GM19328 (cell line): ENCODE results near the gene C1D.

Experiments
- ATAC-seq: cut with Tn5 transposase; IDR thresholded peaks from one replicate; pipeline ENCODE4 v1.9.1; 2021; ENCODE audit warnings: mild to moderate bottlenecking, moderate library complexity; ENCODE audit not compliant: unreplicated experiment

C1D gene

DNA sequence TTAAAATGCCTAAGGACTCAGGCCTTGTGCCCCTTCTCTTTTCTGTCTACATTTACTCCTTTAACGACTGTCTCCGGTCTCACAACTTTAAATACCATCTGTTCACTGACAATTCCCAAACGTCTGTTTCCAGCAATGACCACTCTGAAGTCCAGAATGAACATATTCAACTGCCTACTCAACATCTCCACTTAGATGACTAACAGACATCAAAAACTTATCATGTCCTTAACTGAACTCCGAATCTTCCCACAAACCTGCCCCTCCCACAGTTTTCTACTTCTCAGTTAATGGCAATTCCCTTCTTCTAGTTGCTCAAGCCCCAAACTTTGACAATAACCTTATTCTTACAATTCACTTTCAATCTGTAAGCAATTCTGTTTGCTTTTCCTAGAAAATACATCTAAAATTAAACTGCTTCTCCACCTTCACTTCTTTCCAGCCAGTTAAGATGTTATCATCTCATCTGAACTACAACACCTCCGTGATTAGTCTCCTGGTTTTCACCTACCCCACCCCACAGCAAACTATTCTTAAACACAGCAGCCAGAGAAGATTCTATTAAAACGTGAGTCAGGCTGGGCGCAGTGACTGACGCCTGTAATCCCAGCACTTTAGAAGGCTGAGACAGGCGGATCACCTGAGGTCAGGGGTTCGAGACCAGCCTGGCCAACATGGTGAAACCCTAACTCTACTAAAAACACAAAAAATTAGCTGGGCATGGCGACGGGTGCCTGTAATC lies 2.8 kb downstream of the C1D start:
- no peak for ATAC-seq

- no peak for ATAC-seq
Observed at GRCh38 chr2:68057658-68058396, 5.0 kb downstream of the C1D start.

- no peak for ATAC-seq
Observed at GRCh38 chr2:68052717-68053422, 9.9 kb downstream of the C1D start.

DNA sequence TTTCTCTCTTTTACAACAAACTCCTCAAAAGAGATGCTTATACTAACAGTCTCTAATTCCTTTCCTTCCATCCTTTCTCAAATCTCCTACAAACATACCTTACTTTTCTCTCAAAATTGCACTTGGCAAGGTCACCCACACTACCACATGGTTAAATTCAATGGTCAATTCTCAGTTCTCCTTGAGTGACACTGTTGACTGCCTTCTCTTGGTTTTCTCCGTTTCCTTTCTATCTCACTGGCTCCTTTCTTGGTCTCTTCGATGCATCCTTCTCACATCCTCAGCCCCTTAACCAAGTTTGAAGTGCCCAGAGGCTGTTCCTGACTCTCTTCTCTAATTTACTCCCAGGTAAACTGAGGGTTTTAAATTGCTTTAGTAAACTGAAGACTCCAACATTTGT lies 12.5 kb downstream of the C1D start:
- no peak for ATAC-seq

- ATAC-seq: no peak
Observed at GRCh38 chr2:68046642-68047240, 16.1 kb downstream of the C1D start.

DNA sequence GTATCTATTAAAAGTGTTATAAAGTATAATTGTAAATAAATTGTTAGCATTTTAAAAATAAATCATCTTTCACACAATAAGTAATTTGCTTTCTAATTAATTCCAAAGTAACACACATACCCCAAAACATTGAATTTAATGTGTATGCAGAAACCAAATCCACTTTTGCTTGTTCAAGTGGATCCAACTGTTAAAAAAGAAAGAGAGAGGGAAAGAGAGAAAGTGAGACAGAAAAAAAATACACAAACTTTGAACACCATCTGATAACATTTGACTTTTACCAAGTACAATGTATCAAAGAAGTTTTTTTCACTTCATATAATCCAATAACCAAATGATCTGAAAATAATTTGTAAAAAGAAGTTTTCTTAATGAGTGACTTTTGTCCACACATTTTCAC lies 16.6 kb downstream of the C1D start:
- no peak for ATAC-seq

GRCh38 chr2:68045342-68045741 lies 17.5 kb downstream of the C1D start:
- ATAC-seq: no peak

GRCh38 chr2:68044099-68044498 lies 18.7 kb downstream of the C1D start:
- no peak for ATAC-seq

- ATAC-seq: no peak
Observed at GRCh38 chr2:68043695-68044094, 19.1 kb downstream of the C1D start.

DNA sequence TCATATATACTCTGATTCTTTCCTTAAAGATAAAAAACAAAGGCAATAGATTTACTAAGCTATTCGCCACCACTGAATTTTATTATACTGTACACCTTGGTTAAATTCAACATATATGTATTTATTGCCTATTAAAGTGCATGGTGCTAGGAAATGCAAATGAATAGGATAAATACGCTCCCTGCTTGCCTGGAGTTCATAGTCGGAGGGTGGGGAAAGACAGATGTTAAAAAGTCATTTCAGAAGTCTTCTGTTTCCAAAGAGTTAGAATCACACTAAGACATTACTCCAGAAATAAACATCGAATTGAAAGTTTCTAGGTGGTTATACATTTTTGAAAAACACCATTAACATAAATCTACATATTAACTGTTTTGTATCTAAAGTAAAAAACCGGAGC lies 19.8 kb downstream of the C1D start:
- no peak for ATAC-seq

- no peak for ATAC-seq
Observed at GRCh38 chr2:68041704-68042245, 21.0 kb downstream of the C1D start.

DNA sequence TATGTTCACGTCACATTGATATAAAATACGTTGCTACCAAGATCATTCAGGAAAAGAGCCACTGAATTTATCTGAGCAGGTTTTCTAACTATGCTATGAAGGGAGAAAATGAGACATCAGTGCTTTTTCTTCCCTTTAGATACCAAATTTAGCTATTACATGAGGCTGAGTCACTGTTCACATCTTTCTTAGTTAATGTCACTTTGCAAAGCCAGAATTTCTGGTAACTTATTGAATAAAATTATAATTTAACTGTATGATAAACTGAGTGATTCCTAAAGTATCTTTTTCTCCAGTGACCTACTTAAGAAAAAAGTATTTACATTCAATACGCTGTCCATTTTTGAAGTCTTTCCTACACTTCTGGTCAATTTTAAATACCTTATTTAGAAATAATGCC lies 22.7 kb downstream of the C1D start:
- no peak for ATAC-seq

- no peak for ATAC-seq
Observed at GRCh38 chr2:68039317-68039716, 23.5 kb downstream of the C1D start.

- no peak for ATAC-seq
Observed at GRCh38 chr2:68032702-68033101, 30.1 kb downstream of the C1D start.

- no peak for ATAC-seq
Observed at GRCh38 chr2:68031542-68032160, 31.2 kb downstream of the C1D start.

DNA sequence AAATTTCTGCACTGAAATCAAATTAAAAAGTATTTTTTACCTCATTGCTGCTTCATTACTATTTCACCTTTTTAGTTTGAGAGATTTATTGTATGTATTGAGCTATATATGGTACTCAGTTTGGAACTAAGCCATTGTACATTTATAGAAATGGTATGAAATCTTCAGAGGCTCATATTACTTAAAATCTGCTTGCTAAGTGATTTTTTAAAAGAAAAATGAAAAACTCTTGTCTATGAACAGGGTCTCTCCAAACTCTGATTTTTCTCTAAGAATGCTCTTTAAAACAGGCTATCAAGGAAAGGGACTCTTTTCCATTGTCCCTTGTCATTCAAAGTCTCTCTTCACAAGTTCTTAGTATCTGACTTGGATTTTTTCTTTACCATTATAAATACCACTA lies 31.8 kb downstream of the C1D start:
- ATAC-seq: no peak

- ATAC-seq: no peak
Observed at GRCh38 chr2:68030529-68030928, 32.3 kb downstream of the C1D start.

DNA sequence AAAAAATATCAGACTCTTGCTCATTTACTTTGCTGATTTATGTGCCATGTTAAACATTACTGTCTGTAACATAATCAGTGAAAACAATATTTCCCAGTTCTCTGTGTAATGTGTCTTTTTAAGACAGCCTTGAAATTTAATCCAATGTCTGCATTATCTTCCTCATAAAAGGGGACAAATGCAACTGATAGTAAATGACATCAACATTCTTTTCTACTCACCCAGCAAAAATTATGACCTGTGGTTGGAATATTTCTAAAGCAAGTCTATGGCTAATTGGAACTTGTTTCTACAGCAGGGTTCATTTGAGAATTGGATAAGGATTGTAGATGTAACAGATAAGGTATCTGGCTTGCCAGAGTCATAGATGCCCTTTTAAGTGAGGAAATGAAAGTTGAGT lies 34.8 kb downstream of the C1D start:
- ATAC-seq: no peak

- ATAC-seq: no peak
Observed at GRCh38 chr2:68024450-68024849, 38.4 kb downstream of the C1D start.

GRCh38 chr2:68023904-68024303 lies 38.9 kb downstream of the C1D start:
- ATAC-seq: no peak

GRCh38 chr2:68018727-68019126 lies 44.1 kb downstream of the C1D start:
- no peak for ATAC-seq
